ENCODE measurements around the gene BSCL2.
A peak's percentile ranks its signal among the peaks of the same experiment; 100 is the strongest.

DNA sequence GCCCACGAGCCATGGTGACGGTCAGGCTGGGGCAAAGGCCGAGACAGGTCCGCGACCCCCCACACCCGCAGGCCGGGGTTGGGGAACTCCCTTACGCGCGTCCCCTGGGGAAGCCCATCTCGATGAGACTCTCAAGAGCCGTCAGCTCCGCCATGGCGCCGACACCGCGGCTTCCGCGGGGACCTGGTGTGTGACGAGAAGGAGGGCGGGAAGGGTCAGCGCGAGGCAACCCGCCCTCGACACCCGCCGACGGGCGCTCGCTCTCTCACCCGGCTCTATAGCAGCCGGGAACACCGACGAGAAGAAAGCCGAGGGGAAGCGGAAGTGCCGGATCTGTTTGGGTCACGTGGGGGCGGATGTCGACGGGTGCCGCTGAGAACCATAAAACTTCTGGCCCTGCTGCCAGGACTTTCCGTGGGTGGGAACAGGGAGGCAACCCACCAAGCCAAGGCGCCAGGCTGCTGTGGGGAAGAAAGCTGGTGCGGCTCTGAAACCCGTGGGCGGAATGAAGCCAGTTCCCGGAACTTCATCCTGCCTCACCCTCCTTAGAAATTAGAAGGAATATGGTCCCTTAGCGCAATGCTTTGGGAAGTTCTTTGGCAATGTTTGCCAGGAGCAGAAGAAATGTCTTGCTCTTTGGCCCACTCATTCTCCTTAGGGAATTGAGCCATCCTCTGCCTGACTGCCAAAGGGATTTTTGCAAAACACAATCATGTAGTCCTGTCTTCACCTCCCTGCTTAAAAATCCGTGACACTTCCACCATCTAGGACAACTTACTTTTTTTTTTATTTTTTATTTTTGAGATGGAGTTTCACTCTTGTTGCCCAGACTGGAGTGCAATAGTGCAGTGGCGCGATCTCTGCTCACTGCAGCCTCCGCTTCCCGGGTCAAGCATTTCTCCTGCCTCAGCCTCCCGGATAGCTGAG lies 28.2 kb downstream of the BSCL2 start, which contains the start of gene UBXN1:
- TF ChIP-seq, protein P1, sequence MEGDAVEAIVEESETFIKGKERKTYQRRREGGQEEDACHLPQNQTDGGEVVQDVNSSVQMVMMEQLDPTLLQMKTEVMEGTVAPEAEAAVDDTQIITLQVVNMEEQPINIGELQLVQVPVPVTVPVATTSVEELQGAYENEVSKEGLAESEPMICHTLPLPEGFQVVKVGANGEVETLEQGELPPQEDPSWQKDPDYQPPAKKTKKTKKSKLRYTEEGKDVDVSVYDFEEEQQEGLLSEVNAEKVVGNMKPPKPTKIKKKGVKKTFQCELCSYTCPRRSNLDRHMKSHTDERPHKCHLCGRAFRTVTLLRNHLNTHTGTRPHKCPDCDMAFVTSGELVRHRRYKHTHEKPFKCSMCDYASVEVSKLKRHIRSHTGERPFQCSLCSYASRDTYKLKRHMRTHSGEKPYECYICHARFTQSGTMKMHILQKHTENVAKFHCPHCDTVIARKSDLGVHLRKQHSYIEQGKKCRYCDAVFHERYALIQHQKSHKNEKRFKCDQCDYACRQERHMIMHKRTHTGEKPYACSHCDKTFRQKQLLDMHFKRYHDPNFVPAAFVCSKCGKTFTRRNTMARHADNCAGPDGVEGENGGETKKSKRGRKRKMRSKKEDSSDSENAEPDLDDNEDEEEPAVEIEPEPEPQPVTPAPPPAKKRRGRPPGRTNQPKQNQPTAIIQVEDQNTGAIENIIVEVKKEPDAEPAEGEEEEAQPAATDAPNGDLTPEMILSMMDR (IDR thresholded peaks at IDR 0.05; ENCODE audit: low read depth, low read length, missing input control) = no peak
- no peak for TF ChIP-seq TAF1 (conservative IDR thresholded peaks at IDR 0.05)
- TF ChIP-seq EGR1 (IDR thresholded peaks at IDR 0.05; ENCODE audit: low read depth in 2 of 2) = peak; percentile 68 to 87
- TF ChIP-seq RXRA (IDR thresholded peaks at IDR 0.05) = peak; percentile 49 to 64
- TF ChIP-seq SP1 (IDR thresholded peaks at IDR 0.05) = peak; percentile 65
- TF ChIP-seq FOXA1 (IDR thresholded peaks at IDR 0.05) = no peak
- TF ChIP-seq, protein P2, sequence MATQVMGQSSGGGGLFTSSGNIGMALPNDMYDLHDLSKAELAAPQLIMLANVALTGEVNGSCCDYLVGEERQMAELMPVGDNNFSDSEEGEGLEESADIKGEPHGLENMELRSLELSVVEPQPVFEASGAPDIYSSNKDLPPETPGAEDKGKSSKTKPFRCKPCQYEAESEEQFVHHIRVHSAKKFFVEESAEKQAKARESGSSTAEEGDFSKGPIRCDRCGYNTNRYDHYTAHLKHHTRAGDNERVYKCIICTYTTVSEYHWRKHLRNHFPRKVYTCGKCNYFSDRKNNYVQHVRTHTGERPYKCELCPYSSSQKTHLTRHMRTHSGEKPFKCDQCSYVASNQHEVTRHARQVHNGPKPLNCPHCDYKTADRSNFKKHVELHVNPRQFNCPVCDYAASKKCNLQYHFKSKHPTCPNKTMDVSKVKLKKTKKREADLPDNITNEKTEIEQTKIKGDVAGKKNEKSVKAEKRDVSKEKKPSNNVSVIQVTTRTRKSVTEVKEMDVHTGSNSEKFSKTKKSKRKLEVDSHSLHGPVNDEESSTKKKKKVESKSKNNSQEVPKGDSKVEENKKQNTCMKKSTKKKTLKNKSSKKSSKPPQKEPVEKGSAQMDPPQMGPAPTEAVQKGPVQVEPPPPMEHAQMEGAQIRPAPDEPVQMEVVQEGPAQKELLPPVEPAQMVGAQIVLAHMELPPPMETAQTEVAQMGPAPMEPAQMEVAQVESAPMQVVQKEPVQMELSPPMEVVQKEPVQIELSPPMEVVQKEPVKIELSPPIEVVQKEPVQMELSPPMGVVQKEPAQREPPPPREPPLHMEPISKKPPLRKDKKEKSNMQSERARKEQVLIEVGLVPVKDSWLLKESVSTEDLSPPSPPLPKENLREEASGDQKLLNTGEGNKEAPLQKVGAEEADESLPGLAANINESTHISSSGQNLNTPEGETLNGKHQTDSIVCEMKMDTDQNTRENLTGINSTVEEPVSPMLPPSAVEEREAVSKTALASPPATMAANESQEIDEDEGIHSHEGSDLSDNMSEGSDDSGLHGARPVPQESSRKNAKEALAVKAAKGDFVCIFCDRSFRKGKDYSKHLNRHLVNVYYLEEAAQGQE (IDR thresholded peaks at IDR 0.05) = peak; percentile 52

Measured in liver (tissue), 3 donors.